ENCODE data around the gene SLC35F3.

The SLC35F3 gene

DNA sequence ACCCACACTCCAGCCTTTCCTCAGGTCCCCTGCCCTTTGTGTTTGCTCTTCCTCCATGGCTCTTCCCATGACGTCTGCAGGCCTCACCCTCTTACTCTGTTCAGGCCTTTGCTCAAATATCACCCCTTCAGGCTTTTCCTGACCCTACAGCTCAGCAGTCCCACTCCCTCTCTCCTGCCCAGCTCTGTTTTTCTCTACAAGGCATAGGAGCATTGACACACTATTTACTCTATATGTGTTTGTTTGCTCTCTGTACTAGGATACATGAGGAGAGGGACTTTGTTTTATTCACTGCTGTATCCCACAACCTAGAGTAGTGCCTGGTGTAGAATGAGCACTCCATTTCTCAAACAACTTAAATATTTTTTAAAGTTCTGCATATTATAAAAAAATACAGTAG, 361.4 kb downstream of the SLC35F3 start:
- no peak for FAIRE-seq

GRCh38 chr1:234270093-234270492, 365.6 kb downstream of the SLC35F3 start:
- FAIRE-seq (no peak), DNase-seq (ENCODE audit: extremely low spot score, insufficient read length, low read depth) (no peak)

More for the DNA sequence above, 361.4 kb downstream of the SLC35F3 start:
- no peak for DNase-seq (ENCODE audit: extremely low spot score, insufficient read length, low read depth)

DNA sequence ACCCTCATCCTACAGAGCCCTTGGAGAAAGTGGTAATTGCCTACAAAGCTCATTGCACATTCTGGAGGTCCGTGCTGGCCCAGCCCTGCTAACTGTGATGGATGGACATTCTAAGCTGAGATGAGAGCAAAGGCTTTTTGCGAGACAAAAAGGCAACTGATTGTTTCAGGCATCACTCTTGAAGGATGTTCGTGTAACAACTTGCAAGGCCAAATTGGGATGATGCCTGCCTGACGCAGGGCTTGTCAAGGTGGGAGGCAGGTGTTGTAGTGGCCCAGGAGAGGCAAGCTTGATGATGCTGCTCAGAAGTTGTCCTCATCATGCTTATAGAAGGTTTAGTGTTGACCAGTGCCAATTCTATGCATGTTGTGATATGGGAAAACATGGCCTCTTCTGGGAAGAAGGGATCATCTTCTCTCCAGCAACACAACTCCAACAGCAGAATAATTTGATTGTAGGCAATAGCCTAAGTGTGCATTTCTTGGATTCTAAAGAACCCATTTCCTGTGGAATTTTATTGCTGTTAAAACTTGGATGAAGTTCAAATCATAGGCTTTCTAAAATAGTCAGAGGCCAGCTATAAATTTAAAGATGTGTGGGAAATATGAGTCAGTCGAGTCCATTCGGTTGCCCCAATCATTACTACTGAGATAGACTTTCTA, 366.2 kb downstream of the SLC35F3 start:
- FAIRE-seq, result no peak
- DNase-seq (ENCODE audit: extremely low spot score, insufficient read length, low read depth), result no peak

GRCh38 chr1:234271243-234271606, 366.7 kb downstream of the SLC35F3 start:
- FAIRE-seq, result peak; percentile 97
- DNase-seq (ENCODE audit: extremely low spot score, insufficient read length, low read depth), result peak; percentile 64

DNA sequence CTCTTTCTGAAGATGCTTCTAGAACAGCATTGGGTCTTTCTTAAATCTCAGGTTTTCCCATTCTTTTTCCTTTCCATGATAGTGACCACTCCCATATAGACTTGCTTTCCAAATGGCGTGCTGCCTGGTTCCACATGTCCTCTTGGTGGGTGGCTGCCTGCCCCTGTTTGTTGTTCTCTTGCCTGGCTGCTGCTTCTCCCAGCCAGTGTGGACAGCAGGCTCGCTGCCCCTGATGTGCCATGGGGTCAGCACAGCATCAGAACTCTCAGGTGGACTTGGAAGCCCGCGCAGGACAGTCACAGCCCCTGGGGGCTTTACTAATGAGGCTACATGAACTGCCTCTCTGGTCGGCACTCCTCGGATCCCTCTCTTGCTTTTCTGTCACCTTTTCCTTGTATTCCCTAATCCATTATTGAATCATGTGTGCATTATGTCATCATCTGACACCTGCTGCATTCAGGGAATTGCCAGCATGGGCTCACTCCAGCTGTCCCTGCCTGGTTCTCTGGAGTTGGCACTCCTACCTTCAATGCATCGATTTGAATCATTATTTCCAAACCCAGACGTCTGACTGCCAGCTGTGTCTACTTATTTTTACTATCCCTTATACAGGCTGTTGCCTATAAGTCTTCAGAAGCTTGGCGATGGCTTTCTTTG, 368.3 kb downstream of the SLC35F3 start:
- FAIRE-seq, result no peak

DNA sequence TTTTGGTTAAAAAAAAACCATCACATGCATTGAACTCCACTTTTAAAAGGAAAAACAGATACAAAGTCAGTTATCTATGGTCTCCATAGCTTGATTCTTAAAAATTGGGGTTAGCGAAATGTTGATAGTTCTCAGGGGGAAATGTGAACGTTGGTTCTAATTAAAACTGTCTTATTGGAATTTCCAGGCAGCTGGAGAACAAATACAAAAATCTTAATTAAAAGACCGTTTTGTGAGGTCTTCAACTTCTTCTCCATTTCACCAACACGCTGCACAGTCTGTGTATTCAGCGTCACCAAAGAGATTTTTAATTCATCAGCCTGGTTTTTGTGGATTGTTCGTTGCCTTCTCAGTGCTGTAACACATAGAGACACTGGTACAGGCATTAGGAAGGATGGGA, 369.5 kb downstream of the SLC35F3 start:
- no peak for FAIRE-seq
- DNase-seq (ENCODE audit: extremely low spot score, insufficient read length, low read depth), result no peak

More for the DNA sequence above, 368.3 kb downstream of the SLC35F3 start:
- no peak for DNase-seq (ENCODE audit: extremely low spot score, insufficient read length, low read depth)

DNA sequence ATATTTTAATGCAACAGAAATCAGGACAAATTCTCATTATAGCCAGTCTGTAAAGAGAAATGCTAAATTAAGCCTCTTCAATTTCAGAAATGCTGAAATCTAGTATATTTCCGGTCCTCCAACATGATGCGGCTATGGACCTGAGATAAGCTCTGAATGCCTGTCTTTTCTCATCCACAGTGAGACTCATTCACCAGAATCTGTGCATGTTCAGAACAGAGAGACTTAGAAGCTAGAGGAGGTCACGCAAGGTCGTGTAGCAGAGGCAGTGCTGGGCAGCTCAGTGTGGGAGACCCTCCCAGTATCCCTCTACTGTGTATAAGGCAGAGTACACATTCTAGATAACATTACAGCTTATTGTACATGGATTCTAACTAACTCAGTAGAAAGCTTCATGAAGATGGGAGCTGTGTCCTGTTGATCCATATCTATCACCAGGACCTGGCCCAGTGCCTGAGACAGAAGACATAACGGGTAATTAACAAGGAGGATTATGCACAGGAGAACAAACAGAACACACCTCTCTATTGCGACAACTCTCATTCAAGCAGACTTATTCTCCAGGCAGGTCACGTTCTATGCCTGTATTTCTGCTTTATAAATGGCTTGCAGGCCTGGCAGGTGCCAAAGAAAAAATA, 371.8 kb downstream of the SLC35F3 start:
- no peak for DNase-seq (ENCODE audit: extremely low spot score, insufficient read length, low read depth)
- no peak for FAIRE-seq

DNA sequence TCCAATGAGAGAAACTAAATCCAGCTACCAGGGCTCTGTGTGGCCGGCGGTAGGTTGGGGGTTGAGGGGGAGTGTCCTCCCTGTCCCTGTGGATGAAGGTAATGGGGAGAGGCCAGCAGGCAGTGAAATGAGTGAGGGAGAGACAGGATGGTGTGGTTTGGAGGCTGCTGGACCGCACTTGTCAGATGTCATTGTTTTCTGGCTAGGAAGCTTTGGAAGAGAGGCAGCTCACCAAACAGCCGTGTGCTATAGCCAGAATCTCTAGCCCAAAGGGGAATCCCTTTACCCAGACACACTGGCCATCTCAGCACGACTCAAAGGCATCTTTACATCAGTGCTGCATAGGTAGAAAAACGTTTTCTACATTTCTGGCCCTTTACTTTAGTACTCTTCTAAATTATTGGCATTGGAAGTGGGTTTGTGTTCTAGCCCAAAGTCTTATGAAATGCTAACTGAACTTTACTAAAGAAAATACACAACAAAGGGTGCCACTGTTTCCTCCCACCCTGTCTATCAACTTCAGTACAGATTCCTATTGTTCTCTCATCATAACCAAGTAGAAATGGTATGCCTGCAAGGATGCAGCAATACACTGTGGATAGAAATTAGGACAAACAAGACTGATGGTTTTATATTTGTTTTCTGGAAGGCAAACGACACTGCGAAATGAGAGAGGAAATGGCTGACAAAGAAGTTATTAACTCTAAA, 372.8 kb downstream of the SLC35F3 start:
- DNase-seq (ENCODE audit: extremely low spot score, insufficient read length, low read depth) (no peak), FAIRE-seq (no peak)

DNA sequence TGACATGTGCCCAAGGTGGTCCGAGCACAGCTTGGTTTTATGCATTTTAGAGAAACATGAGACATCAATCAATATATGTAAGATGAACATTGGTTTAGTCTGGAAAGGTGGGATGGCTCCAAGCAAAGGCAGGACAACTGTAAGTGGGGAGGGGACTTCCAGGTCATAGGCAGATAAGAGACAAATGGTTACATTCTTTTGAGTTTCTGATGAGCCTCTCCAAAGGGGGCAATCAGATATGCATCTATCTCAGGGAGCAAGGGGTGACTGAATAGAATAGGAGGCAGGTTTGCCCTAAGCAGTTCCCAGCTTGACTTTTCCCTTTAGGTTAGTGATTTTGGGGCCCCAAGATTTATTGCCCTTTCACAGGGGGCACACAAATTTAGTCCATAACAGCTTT, 374.5 kb downstream of the SLC35F3 start:
- no peak for FAIRE-seq
- no peak for DNase-seq (ENCODE audit: extremely low spot score, insufficient read length, low read depth)

DNA sequence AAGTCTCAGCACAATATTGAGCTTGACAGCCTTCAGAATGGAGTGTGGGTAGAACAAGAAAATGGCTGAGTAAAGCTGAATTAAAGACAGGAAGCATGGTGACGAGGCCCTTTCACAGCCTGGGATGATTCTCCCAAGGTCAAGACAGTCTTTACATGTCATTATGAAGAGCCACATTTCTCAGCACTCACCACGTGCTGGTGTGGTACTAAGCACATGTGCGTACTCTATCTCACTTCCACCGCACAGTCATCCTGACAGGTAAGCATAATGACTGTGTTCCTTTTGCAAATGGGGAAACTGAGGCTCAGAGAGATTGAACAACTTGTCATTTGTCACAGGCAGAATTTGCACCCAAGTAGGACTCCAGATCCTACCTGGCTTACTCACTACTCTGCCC, 376.0 kb downstream of the SLC35F3 start:
- FAIRE-seq (no peak), DNase-seq (ENCODE audit: extremely low spot score, insufficient read length, low read depth) (no peak)

DNA sequence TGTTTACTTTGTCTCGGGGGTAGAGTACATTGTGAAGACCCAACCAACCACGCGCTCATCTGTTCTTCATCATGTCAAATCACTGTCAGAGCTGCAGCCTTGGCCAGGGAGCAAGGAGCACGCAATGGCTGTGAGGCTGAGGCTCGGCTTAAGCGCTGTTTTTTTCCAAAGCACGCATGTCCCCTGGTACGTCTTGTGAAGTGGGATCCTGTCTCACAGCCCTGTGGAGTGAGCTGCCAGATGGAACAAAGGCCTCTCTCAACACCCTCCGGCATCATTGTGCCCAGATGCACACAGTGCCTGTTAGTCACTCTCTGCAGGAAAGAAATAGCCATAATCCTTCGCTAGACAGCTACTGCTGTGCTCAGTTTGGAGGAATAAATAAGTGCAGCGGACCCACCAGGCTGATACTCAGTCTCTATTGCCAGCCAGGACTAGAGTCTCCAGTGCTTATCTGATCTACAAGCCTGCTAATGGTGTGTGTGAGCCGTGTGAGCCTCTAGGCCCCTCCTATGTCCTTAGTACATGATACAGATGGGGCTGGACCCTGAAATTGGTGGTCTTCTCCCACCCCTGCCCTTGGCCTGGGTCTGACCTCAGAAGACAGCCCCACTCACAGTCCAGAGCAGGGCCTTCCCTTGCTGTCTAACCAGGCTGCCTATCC, 377.5 kb downstream of the SLC35F3 start:
- FAIRE-seq, result no peak
- no peak for DNase-seq (ENCODE audit: extremely low spot score, insufficient read length, low read depth)

DNA sequence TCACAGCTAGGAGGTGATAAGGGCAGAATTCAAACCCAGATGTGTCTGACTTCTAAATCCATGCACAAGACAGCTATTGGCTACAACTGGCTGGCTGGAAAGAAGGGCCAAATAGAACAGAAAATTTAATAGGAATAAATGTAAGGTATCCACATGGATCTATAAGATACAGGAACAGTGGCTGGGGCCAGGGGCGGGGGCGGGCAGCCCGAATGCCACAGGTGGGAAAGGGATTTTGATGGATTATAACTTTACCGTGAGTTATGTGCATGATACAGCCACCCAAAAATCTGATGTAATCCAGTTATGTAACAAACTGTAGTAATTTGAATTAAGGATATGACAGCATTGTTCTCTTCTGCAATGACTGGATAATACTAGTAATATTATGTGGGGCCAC, 381.7 kb downstream of the SLC35F3 start:
- DNase-seq (ENCODE audit: extremely low spot score, insufficient read length, low read depth), result no peak

GRCh38 chr1:234288946-234289345, 384.5 kb downstream of the SLC35F3 start:
- no peak for FAIRE-seq
- no peak for DNase-seq (ENCODE audit: extremely low spot score, insufficient read length, low read depth)

More for the DNA sequence above, 381.7 kb downstream of the SLC35F3 start:
- no peak for FAIRE-seq

DNA sequence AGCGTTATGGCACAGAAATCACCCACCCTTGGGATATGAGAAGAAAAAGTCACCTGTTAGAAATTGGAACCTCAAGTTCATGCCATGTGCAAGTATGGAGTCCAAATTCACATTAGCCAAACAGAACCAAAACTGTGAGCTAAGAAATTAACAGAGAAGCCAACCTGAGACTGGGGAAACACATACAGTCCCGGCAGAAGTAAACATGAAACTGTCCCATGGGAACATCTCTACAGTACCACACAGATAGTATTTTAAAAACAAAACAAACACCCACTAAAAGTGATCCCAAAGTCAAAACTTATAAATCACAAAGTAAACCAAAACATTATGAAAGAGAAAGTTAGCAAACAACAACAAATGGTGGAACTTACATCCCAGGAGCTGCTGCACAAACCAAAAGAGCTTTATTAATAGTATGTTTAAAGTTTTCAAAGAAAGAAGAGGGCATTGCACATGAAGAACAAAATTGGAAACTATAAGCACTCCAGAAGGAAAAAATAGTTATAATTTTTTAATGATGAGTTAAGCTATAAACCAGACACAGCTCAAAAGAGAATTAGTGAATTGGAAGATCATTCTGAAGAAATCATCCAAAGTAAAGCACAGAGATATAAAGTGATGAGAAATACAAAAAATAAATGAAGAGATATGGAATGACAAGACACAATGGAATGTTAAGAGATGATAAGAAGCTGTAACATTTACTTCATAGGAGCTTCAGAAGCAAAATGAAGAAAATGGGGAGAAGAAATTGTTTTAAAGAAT, 385.2 kb downstream of the SLC35F3 start:
- no peak for DNase-seq (ENCODE audit: extremely low spot score, insufficient read length, low read depth)
- FAIRE-seq, result no peak

GRCh38 chr1:234292011-234292410, 387.5 kb downstream of the SLC35F3 start:
- DNase-seq (ENCODE audit: extremely low spot score, insufficient read length, low read depth), result no peak
- FAIRE-seq, result no peak

DNA sequence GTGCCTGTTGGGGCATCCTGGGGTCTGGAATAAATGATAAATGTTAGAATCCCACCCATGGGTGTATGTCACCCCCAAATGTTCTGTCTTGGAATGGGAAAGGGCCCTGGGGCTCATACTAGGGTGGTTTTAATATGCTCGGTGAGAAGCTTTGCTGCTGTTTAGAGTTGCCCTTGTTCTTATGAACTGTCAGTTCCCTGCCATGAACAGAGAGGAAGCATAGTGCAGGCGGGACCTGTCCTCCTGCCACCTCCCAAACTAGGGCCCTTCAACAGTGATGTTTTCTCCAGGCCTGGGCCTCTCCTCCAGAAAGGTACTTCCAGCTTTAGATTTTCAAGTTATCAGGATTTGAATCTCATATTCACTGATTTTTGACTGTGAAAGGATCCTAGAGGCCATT, 388.1 kb downstream of the SLC35F3 start:
- DNase-seq (ENCODE audit: extremely low spot score, insufficient read length, low read depth) (no peak), FAIRE-seq (no peak)

DNA sequence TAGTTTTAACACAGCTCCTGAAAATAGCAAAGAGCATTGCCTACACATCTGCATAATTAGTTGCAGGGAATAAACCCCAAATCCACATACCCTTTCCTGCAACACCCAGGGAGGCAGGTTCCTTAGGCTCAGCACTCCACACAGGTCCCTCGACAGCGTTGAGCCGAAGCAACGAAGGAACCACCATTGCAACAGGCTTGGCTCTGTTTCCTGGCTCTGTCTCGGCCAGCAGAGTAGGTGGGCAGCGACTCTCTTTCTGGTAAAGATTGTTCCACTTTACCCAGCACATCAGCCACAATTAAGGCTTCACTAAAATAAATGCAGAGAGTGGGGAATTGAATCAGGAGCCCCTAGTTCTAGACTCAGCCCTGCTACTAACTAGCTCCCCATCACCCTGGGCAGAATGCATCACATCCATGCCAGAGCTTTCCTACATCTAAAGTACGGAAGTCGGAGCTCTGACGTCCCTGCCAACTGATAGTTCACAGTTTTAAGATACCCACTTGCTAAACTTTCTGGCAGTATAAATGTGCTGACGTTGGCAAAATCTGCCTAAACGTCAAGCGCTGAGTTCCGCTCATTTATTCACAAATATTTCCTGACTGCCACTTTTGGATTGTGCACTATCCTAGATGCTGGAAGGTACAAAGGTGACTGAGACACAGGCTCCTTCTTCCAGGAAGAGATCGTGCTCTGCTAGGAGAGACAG, 389.8 kb downstream of the SLC35F3 start:
- FAIRE-seq, result no peak
- no peak for DNase-seq (ENCODE audit: extremely low spot score, insufficient read length, low read depth)

GRCh38 chr1:234295068-234295467, 390.6 kb downstream of the SLC35F3 start:
- DNase-seq (ENCODE audit: extremely low spot score, insufficient read length, low read depth) (no peak), FAIRE-seq (no peak)

- DNase-seq (ENCODE audit: extremely low spot score, insufficient read length, low read depth) (no peak), FAIRE-seq (no peak)
Measured at GRCh38 chr1:234295626-234296025, 391.1 kb downstream of the SLC35F3 start.

All from GM18507 (cell line).